CD14-positive monocyte (primary cell): ENCODE data around the gene PARS2. TPM values are rescaled to one million over a fixed set of nuclear protein-coding genes. Genes with fewer than 3 reads are reported as not detected.

ENCODE experiments used
- DNase-seq, 3 donors: peaks; one replicate each; pipeline ENCODE4 v3.0.0-alpha.2; 2011 to 2022
- H2AFZ ChIP-seq: 2 replicates; pipeline ENCODE4 v1.6.0; 2012; ENCODE audit warnings: mild to moderate bottlenecking, low read depth, low read length, inconsistent platforms; ENCODE audit not compliant: insufficient read depth, poor library complexity, severe bottlenecking
- H3K27ac ChIP-seq, 2 donors: 1 replicate in 1 of 2; 2 replicates in 1 of 2; pipeline ENCODE4 v1.5.1; 2012 to 2013; ENCODE audit warnings: low read length in 2 of 2, control low read depth in 1 of 2, inconsistent platforms in 1 of 2, low read depth in 1 of 2, mild to moderate bottlenecking in 1 of 2
- H3K27me3 ChIP-seq, 2 donors: one replicate each; pipeline versions ENCODE4 v1.6.0 to v1.6.1; 2011 to 2013; ENCODE audit warnings: low read length in 2 of 2; ENCODE audit not compliant: control insufficient read depth in 2 of 2, insufficient read depth in 2 of 2
- H3K36me3 ChIP-seq, 2 donors: replicated peaks in 1 of 2; 1 replicate in 1 of 2; 2 replicates in 1 of 2; pipeline versions ENCODE4 v1.5.1 to v1.6.1; 2012 to 2013; ENCODE audit warnings: low read length in 2 of 2, control low read depth in 1 of 2, inconsistent platforms in 1 of 2, mild to moderate bottlenecking in 1 of 2; ENCODE audit not compliant: insufficient read depth in 2 of 2, control insufficient read depth in 1 of 2
- H3K4me1 ChIP-seq, 2 donors: 1 replicate in 1 of 2; 2 replicates in 1 of 2; pipeline versions ENCODE4 v1.5.1 to v1.6.1; 2012 to 2013; ENCODE audit warnings: low read length in 2 of 2, control low read depth in 1 of 2, inconsistent platforms in 1 of 2, mild to moderate bottlenecking in 1 of 2, moderate library complexity in 1 of 2; ENCODE audit not compliant: insufficient read depth in 2 of 2, control insufficient read depth in 1 of 2
- H3K4me2 ChIP-seq: replicated peaks from 2 replicates; pipeline ENCODE3; 2012; ENCODE audit warnings: low read length, moderate library complexity, mild to moderate bottlenecking; ENCODE audit not compliant: poor library complexity, severe bottlenecking; ENCODE audit errors: extremely low read depth
- H3K4me3 ChIP-seq, 3 experiments: fragments of 200-600 bp in 1 of 3; sonication (generic) in 1 of 3; replicated peaks in 1 of 3; 1 replicate in 2 of 3; 2 replicates in 1 of 3; pipeline ENCODE4 v1.5.1; 2011 to 2013; ENCODE audit warnings: low read length in 3 of 3, mild to moderate bottlenecking in 3 of 3, control low read depth in 2 of 3, low read depth in 2 of 3, inconsistent platforms in 1 of 3, moderate library complexity in 1 of 3
- H3K79me2 ChIP-seq: 2 replicates; pipeline ENCODE4 v1.6.0; 2012; ENCODE audit warnings: mild to moderate bottlenecking, control low read depth, inconsistent platforms, low read length, moderate library complexity; ENCODE audit not compliant: insufficient read depth
- H3K9ac ChIP-seq: 2 replicates; pipeline ENCODE4 v1.6.0; 2017; ENCODE audit warnings: low read length, mild to moderate bottlenecking; ENCODE audit not compliant: insufficient read depth, poor library complexity, severe bottlenecking
- H3K9me3 ChIP-seq, 2 donors: replicated peaks in 1 of 2; 1 replicate in 1 of 2; 2 replicates in 1 of 2; pipeline versions ENCODE4 v1.5.1 to v1.6.1; 2012 to 2013; ENCODE audit warnings: low read length in 2 of 2, control low read depth in 1 of 2; ENCODE audit not compliant: control insufficient read depth in 1 of 2, insufficient read depth in 1 of 2
- H4K20me1 ChIP-seq: 2 replicates; pipeline ENCODE4 v1.6.0; 2012; ENCODE audit warnings: mild to moderate bottlenecking, low read length, control low read depth, moderate library complexity; ENCODE audit not compliant: insufficient read depth
- H3K27ac Mint-ChIP-seq, 7 donors: one replicate each; pipeline ENCODE4 v1.8.0; 2020; ENCODE audit warnings: mild to moderate bottlenecking in 7 of 7, mixed read lengths in 7 of 7, moderate library complexity in 6 of 7, inconsistent platforms in 2 of 7
- H3K27me3 Mint-ChIP-seq, 3 donors: one replicate each; pipeline ENCODE4 v1.8.0; 2021 to 2022; ENCODE audit warnings: low read depth in 3 of 3, mild to moderate bottlenecking in 3 of 3, mixed read lengths in 3 of 3, moderate library complexity in 3 of 3, inconsistent platforms in 1 of 3
- H3K36me3 Mint-ChIP-seq, 2 donors: one replicate each; pipeline ENCODE4 v1.8.0; 2020; ENCODE audit warnings: mixed read lengths in 2 of 2, inconsistent platforms in 1 of 2, mild to moderate bottlenecking in 1 of 2
- H3K4me1 Mint-ChIP-seq: one replicate; pipeline ENCODE4 v1.8.0; 2020; ENCODE audit warnings: mild to moderate bottlenecking, mixed read lengths
- H3K4me3 Mint-ChIP-seq, 2 donors: one replicate each; pipeline ENCODE4 v1.8.0; 2020; ENCODE audit warnings: mild to moderate bottlenecking in 2 of 2, mixed read lengths in 2 of 2, moderate library complexity in 1 of 2
- H3K9me3 Mint-ChIP-seq, 7 donors: one replicate each; pipeline ENCODE4 v1.8.0; 2020 to 2022; ENCODE audit warnings: mixed read lengths in 7 of 7, mild to moderate bottlenecking in 6 of 7, moderate library complexity in 6 of 7, inconsistent platforms in 2 of 7
- CTCF ChIP-seq: fragments of 200-600 bp; IDR thresholded peaks from one replicate; pipeline ENCODE4 v1.8.0; 2022; ENCODE audit warnings: antibody characterized with exemption, mild to moderate bottlenecking
- WGBS: methylation state at CpG from one replicate; pipeline ENCODE4 v1.1.5; 2013; ENCODE audit warnings: missing lambda C conversion rate; ENCODE audit not compliant: insufficient coverage; 5-methylcytosine and 5-hydroxymethylcytosine counted together
- intact Hi-C, 2 donors: fragments of 100-400 bp; cut with micrococcal nuclease; formaldehyde crosslinking; loops; one replicate each; pipeline versions ENCODE4 v1.15.0 to v1.15.1; 2023
- polyA plus RNA-seq, 3 donors: library from polyadenylated mRNA; depleted of rRNA in 1 of 3; unstranded in 2 of 3; stranded (reverse) in 1 of 3; fragments of 300-500 nt in 2 of 3; fragments of >200 nt in 1 of 3; fragmentation: Illumina TruSeq in 2 of 3; gene quantifications; 1 replicate in 2 of 3; 2 replicates in 1 of 3; pipeline ENCODE4 v1.2.3, GENCODE V29; 2012 to 2021

PARS2 gene
- polyA plus RNA-seq, 3 donors: 0.73 to 1.2 (median 0.92) TPM

GRCh38 chr1:54766726-54767125 is 2.4 kb upstream of the PARS2 start:
- Histone ChIP-seq H3K9ac (no peak overlapping the region), H3K36me3 (no peaks in the 10 kb centered on the region), H3K27me3 (no peaks in the 10 kb centered on the region), H2AFZ (no peak overlapping the region), H3K79me2 (peaks cover 17% of the 10 kb centered on the region), H3K4me1 (peaks cover 10 to 17% of the 10 kb centered on the region in 2 donors), H3K27ac (no peak overlapping the region), H3K9me3 (no peaks in the 10 kb centered on the region), H3K4me3 (no peak overlapping the region), H3K4me2 (no peak overlapping the region), H4K20me1 (no peaks in the 10 kb centered on the region)
- no peak for TF ChIP-seq CTCF
- Mint-ChIP-seq H3K27me3 (no peaks in the 10 kb centered on the region), H3K27ac (no peak overlapping the region), H3K36me3 (no peaks in the 10 kb centered on the region), H3K4me1 (peaks cover 19% of the 10 kb centered on the region), H3K4me3 (peak overlapping the region in 1 of 2 donors; percentile 20), H3K9me3 (peaks cover 0 to 2% (median 0%) of the 10 kb centered on the region in 7 donors)
- WGBS: no CpG with 5 or more reads among the region's 4 CpGs
- intact Hi-C loops: loop anchor here (10.0 kb wide), 2 partner anchors 362 to 822 kb away; partner anchors contain the start of genes SSBP3 (in 2 of the 2), IFT25 (in 1 of the 2) and LRRC42 (in 1 of the 2)
- DNase-seq: no peak

- Histone ChIP-seq H3K9ac (peak overlapping the region; percentile 79), H3K36me3 (no peaks in the 10 kb centered on the region), H3K79me2 (peaks cover 17% of the 10 kb centered on the region), H2AFZ (peak overlapping the region; percentile 51), H3K4me2 (peak overlapping the region; percentile 96), H3K4me1 (peaks cover 10 to 17% of the 10 kb centered on the region in 2 donors), H3K27ac (peak overlapping the region in 1 of 2 donors; percentile 70), H3K9me3 (no peaks in the 10 kb centered on the region), H4K20me1 (no peaks in the 10 kb centered on the region), H3K4me3 (peak overlapping the region; percentile 40 to 96 (median 43)), H3K27me3 (no peaks in the 10 kb centered on the region)
- H3K27ac Mint-ChIP-seq: peak overlapping the region; percentile 66 to 89 (median 79)
- 90% methylated on average over 2 of the region's 13 CpGs for WGBS
- intact Hi-C loops: loop anchor here (2.0 to 10.0 kb wide), 6 partner anchors 48 to 820 kb away; partner anchors contain the start of genes SSBP3 (in 2 of the 2), TCEANC2 (in 2 of the 2), TMEM59 (in 2 of the 2) and IFT25 (in 1 of the 2)
- peaks cover 19% of the 10 kb centered on the region for H3K4me1 Mint-ChIP-seq
- no peaks in the 10 kb centered on the region for H3K36me3 Mint-ChIP-seq
- H3K27me3 Mint-ChIP-seq: peaks cover 0 to 1% (median 0%) of the 10 kb centered on the region in 3 donors
- no peak for DNase-seq
- peak overlapping the region; percentile 83 to 90 for H3K4me3 Mint-ChIP-seq
- no peak for TF ChIP-seq CTCF
- H3K9me3 Mint-ChIP-seq: peaks cover 0 to 2% (median 0%) of the 10 kb centered on the region in 7 donors
Observed at GRCh38 chr1:54764922-54765561, 719 bp upstream of the PARS2 start.
